ENCODE data around the gene APOM.

- TF ChIP-seq SUZ12 (IDR thresholded peaks at IDR 0.05) (no peak), FOXM1 (IDR thresholded peaks at IDR 0.05; ENCODE audit: borderline replicate concordance) (no peak), PKNOX1 (IDR thresholded peaks at IDR 0.05) (no peak), L3MBTL2 (conservative IDR thresholded peaks at IDR 0.05) (no peak), BHLHE40 (IDR thresholded peaks at IDR 0.05; ENCODE audit: borderline replicate concordance) (no peak), TARDBP (IDR thresholded peaks at IDR 0.05) (no peak), HDGF (IDR thresholded peaks at IDR 0.05; ENCODE audit: borderline replicate concordance) (no peak), FOXK2 (IDR thresholded peaks at IDR 0.05) (no peak), SP1 (IDR thresholded peaks at IDR 0.05) (no peak), ARNT (IDR thresholded peaks at IDR 0.05) (no peak), ELF4 (IDR thresholded peaks at IDR 0.05) (no peak), ZNF384 (IDR thresholded peaks at IDR 0.05) (no peak), FOXA1 (IDR thresholded peaks at IDR 0.05) (no peak)
Measured at GRCh38 chr6:31615748-31616147, 39.9 kb upstream of the APOM start.
